AG09319 (cell line): ENCODE results near the gene MICU1.
A peak's percentile ranks its signal among the peaks of the same experiment; 100 is the strongest.

Source experiments
- DNase-seq: peaks from one replicate; pipeline ENCODE4 v3.0.0-alpha.2; 2010; ENCODE audit warnings: low read depth; ENCODE audit errors: extremely low read depth
- TF ChIP-seq, protein P1 (sequence below): IDR thresholded peaks from 2 replicates; pipeline ENCODE4 v1.5.1; 2011; ENCODE audit warnings: low read depth, mild to moderate bottlenecking, inconsistent platforms, low read length, moderate library complexity

The MICU1 gene

DNA sequence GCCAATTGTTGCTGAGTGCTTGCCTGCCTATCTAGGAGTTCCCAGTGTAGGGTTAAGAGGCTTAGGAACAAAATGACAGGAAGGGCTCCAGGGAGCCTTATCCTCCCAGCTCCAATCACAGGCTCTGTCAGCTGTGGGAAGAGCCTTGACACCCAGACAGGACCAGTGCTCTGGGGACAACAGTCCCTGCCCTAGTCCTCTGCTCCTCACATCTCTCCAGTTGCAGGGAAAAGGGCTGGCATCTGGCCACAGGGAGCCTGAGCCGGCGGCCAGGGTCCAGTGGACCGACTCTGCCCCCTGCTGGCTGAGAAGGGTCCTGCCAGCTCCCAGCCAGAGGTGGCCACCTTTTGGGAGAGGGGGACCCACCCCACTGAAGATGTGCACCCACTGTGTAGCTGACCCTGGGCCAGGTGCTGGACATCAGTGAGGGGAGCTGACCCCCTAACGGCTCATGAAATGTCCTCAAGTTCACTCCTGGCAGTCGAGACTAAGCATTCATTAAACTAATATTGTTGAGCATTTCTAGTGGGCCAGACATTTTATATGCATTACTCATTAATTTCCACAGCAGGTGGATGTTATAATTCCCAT lies 288.7 kb downstream of the MICU1 start:
- DNase-seq: no peak
- TF ChIP-seq, protein P1, sequence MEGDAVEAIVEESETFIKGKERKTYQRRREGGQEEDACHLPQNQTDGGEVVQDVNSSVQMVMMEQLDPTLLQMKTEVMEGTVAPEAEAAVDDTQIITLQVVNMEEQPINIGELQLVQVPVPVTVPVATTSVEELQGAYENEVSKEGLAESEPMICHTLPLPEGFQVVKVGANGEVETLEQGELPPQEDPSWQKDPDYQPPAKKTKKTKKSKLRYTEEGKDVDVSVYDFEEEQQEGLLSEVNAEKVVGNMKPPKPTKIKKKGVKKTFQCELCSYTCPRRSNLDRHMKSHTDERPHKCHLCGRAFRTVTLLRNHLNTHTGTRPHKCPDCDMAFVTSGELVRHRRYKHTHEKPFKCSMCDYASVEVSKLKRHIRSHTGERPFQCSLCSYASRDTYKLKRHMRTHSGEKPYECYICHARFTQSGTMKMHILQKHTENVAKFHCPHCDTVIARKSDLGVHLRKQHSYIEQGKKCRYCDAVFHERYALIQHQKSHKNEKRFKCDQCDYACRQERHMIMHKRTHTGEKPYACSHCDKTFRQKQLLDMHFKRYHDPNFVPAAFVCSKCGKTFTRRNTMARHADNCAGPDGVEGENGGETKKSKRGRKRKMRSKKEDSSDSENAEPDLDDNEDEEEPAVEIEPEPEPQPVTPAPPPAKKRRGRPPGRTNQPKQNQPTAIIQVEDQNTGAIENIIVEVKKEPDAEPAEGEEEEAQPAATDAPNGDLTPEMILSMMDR: peak; percentile 97

DNA sequence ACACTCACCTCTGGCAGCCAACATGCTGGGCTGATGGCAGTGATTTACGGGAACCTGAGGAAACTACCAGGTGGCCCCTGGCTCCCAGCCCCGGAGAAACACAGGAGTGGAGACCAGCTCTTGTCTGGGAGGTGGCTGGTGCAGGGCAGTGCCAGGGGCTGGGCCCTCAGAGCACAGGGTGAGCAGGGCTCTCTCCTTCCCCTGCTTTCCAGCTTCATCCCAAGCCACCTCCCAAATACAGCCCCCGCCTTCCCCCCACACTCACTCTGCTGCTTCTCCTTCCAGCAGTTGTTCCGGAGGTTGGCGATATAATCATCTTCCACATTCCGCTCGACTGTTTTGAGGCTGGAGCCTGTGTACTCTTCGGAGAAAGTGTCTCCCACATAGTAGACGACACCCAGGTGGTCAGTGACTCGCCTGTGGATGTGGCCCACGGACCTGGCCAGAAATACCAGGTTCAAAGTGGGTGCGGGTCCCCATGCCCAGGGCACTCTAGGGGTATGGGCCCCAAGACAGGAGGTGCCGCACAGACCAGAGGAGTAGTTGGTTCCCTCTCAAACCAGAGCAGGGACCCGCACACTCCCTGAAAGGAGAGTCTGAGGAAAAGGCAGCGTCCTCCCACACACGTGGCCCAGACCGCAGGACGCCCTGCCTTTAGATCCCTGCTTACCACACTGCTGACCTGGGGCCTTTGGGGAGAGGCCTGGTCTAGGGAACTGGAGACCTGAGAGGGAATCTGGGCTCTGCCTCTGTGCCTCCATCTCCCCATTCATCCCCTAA lies 289.4 kb downstream of the MICU1 start:
- DNase-seq: no peak
- TF ChIP-seq, protein P1: no peak

DNA sequence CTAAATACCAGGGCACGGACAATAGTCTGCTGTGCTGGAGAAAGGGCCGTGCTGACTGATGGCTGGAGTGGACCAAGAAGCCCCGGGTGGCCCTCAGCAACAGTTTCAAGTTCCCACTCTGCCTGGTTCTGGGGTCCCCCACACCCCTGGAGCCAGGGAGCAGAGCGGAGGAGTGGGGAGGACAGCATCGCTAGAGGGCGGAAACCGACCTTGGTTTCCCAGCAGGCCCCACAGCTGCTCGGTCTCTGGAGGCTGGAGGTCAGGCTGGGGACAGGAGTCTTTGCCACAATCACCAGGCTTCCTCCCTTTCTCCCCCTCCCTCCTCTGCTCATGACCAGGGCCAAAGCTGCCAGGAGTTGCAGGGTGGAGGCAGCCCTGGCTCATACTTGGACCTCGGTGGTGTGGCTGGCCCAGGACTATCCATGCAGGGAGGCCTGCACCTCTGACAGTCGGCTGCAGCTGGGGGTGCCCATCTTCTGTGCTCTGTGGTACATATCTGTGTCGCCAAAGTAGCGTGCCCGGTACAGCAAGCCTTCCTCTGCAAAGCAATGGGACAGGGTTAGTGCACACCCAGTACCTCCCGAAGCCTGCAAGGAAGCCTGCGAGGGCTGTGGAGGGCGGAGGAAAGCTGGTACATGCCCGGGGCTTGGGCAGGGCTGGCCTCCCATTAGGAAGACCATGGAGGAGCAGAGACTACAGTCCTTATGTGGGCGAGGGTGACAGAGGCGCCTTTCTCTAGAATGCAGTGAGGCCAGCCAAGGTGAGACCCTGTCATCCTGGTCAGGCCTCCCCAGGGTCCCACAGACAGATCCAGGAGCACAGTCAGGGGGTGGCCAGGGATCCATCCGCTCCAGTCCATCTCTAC lies 290.3 kb downstream of the MICU1 start:
- DNase-seq: no peak
- TF ChIP-seq, protein P1: no peak

DNA sequence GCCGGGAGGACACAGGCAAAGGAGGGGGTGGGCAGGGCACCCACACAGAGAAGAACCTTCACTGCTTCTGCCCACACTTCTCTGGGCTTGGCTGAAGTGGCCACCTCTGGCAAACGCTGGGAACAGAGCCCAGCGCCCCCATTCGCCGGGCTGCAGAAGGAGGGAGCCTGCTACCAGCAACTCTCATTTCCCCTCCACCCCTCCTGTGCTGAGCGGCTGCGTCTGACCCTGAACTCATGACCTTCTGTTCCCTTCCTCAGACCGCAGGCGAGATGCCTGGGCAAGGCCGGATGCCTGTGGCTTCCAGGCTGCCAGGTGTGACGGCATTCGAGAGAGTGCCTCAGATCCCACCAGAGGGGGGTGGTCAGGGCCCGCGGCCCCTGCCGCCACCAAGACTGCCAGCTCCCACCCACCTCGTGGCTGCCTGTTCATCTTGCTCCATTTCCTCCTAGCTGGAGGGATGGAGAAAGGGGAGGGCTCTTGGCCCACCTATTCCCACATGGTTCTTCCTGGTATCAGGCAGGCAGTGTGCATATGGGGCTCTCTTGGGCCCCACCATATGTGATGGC lies 291.0 kb downstream of the MICU1 start:
- DNase-seq: no peak
- TF ChIP-seq, protein P1: no peak

DNA sequence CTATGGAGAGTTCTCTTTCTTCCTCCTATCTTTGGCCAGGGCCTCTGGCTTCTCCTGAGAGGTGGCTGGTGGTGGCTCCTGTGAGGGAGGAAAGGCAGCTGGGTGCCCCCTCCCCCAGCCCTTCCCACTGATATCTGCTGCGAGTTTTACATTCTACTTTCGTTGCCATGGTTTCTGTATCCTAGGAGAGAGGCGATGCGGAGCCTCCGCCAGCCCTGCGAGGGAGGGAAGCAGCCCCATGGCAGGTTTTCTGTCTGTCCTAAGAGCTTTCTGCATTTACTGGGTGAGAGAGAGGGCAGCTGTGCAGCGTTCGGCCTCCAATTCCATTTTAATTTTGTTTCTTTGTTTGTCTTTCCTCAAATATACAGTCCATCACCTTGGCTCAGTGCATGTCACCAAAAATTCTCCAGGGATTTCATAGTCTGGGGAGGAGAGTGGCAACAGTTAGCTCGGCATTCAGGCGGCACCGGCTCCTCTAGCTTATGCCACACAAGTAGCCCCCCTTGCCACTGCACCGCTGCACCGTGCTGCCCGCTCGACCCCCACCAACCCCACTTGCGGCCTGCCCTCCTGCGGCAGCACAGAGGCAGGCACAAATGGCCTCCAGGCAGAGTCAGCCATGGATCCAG lies 291.6 kb downstream of the MICU1 start:
- DNase-seq: no peak
- TF ChIP-seq, protein P1: no peak

DNA sequence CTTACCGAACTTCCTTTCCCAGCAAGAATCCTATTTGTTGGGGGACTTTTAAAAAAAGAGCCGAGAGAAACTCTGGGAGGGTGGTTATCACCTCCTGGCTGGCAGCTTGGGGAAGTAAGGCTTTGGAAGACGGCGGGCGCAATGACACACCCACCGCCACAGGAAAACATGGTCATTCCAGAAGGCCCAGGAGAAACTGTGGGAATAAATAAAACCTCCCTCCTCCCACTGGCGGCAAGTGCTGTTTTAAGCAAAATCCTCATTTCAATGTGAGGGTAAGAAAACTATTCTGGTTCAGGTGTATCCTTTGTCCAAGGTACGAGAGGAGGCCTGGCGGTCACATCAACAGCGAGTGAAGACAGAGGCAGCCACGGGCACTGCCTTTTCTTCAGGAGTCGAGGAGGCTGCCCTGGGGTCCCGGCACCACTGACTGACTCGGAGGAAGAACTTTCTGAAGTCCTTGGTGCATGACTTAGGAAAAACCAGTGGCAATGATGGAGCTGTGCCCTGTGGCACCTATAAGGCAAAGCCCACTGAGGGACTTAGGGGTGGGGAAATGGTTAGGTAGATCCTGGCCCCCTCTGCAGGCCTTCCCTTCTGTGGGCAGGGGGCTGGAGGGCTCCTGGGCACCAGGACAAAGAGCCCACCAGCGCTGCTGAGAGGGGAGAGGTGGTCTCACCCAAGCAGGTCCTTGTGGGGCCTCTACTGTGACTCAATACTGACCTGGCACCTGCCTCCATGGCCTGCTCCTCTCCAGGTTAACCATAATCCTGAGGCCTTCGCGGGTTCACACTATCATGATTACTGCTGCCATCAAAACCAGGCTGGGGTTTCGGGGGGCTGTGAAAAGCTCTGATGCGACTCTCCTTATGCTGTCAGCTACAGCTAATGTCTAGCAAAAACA lies 292.5 kb downstream of the MICU1 start:
- DNase-seq: no peak
- TF ChIP-seq, protein P1: no peak
